K562 (cell line): ENCODE data around the gene TEAD3. TPM values are rescaled to one million over a fixed set of nuclear protein-coding genes. Genes with fewer than 3 reads are reported as not detected.

ENCODE experiments used
- ATAC-seq: fragments of 200-7000 bp; cut with Tn5 transposase; 3 replicates; pipeline ENCODE4 v1.9.1; 2020; ENCODE audit warnings: moderate library complexity
- BruUV-seq: library from RNA; stranded (reverse); fragments of 400-500 nt; replicated peaks from 2 replicates; lab custom pipeline; 2021; lab: Mats Ljungman, UMichigan
- CTCF ChIA-PET: fragments of 300-600 bp; formaldehyde crosslinking; extraction: SDS; loops from one replicate; lab custom pipeline; 2021; ENCODE audit warnings: low intra/inter-chr PET ratio; lab: Yijun Ruan, JAX
- POLR2A ChIA-PET: fragments of 300-600, 350-650 bp; sonication (Branson Sonifier 250); formaldehyde crosslinking; extraction: SDS; loops from one replicate; lab custom pipeline; 2021; ENCODE audit warnings: antibody characterized with exemption, inconsistent platforms; lab: Yijun Ruan, JAX
- DNase-seq, 4 experiments: peaks; one replicate each; pipeline versions ENCODE4 v3.0.0 to v3.0.0-alpha.2; 2011 to 2018; ENCODE audit warnings: low spot score in 3 of 4, mixed read lengths in 3 of 4; ENCODE audit errors: extremely low read depth in 1 of 4
- FAIRE-seq: peaks from 2 replicates; lab custom pipeline; 2011; peaks lifted over from hg19 to GRCh38; lab: Jason Lieb, UNC
- H2AFZ ChIP-seq: 2 replicates; pipeline ENCODE4 v1.6.0; 2011; ENCODE audit warnings: low read depth, low read length, control low read depth, inconsistent platforms
- H3K27ac ChIP-seq: fragments of 200-600 bp; 3 replicates; pipeline ENCODE4 v1.8.0; 2011; ENCODE audit warnings: low read depth, mild to moderate bottlenecking, control low read depth, inconsistent platforms, low read length, moderate library complexity, mixed read lengths; ENCODE audit errors: extremely low read depth
- H3K27me3 ChIP-seq, 2 experiments: fragments of 300-600 bp in 1 of 2; 2 replicates in 1 of 2; 3 replicates in 1 of 2; pipeline versions ENCODE4 v1.6.0 to v1.8.0; 2011; ENCODE audit warnings: inconsistent platforms in 2 of 2, low read length in 2 of 2, mild to moderate bottlenecking in 1 of 2, mixed read lengths in 1 of 2, moderate library complexity in 1 of 2; ENCODE audit not compliant: control insufficient read depth in 2 of 2, insufficient read depth in 2 of 2
- H3K36me3 ChIP-seq: fragments of 300-600 bp; 3 replicates; pipeline ENCODE4 v1.8.0; 2011; ENCODE audit warnings: mild to moderate bottlenecking, low read length, inconsistent platforms; ENCODE audit not compliant: control insufficient read depth, insufficient read depth
- H3K4me1 ChIP-seq, 2 experiments: fragments of 200-600 bp in 1 of 2; replicated peaks in 1 of 2; 2 replicates in 1 of 2; 3 replicates in 1 of 2; pipeline versions ENCODE4 v1.5.1 to v1.8.0; 2011; ENCODE audit warnings: inconsistent platforms in 2 of 2, low read length in 2 of 2, mild to moderate bottlenecking in 1 of 2, mixed read lengths in 1 of 2, moderate library complexity in 1 of 2; ENCODE audit not compliant: control insufficient read depth in 2 of 2, insufficient read depth in 2 of 2
- H3K4me2 ChIP-seq: 2 replicates; pipeline ENCODE4 v1.6.1; 2011; ENCODE audit warnings: low read length, control low read depth, inconsistent platforms, mixed read lengths; ENCODE audit not compliant: insufficient read depth
- H3K4me3 ChIP-seq: fragments of 200-600 bp; sonication (generic), shearing (Covaris generic); 2 replicates; pipeline ENCODE4 v1.5.1; 2016; ENCODE audit warnings: control low read depth, inconsistent platforms
- H3K79me2 ChIP-seq: fragments of 200-600 bp; 3 replicates; pipeline ENCODE4 v1.8.0; 2011; ENCODE audit warnings: low read length, inconsistent platforms; ENCODE audit not compliant: control insufficient read depth, insufficient read depth
- H3K9ac ChIP-seq, 2 experiments: 2 replicates each; pipeline versions ENCODE4 v1.6.0 to v1.6.1; 2011; ENCODE audit warnings: low read depth in 2 of 2, low read length in 2 of 2, control low read depth in 1 of 2, inconsistent platforms in 1 of 2, mild to moderate bottlenecking in 1 of 2, mixed read lengths in 1 of 2; ENCODE audit not compliant: insufficient read depth in 1 of 2
- H3K9me1 ChIP-seq: one replicate; pipeline ENCODE4 v1.6.0; 2011; ENCODE audit warnings: inconsistent platforms, mild to moderate bottlenecking, low read length, moderate library complexity; ENCODE audit not compliant: control insufficient read depth, insufficient read depth
- H3K9me3 ChIP-seq: replicated peaks from 2 replicates; pipeline ENCODE4 v1.5.1; 2011; ENCODE audit warnings: low read depth, low read length, inconsistent platforms; ENCODE audit not compliant: control insufficient read depth, insufficient read depth
- H4K20me1 ChIP-seq: replicated peaks from 2 replicates; pipeline ENCODE4 v1.6.1; 2011; ENCODE audit warnings: low read length, inconsistent platforms, mixed read lengths; ENCODE audit not compliant: control insufficient read depth, insufficient read depth
- CHCHD3 ChIP-seq: fragments of 250-450 bp; sonication (Bioruptor Pico); IDR thresholded peaks from 2 replicates; pipeline ENCODE4 v2.1.2; 2022; ENCODE audit warnings: mild to moderate bottlenecking
- ESRRB ChIP-seq: fragments of 250-450 bp; sonication (Bioruptor Pico); IDR thresholded peaks from 2 replicates; pipeline ENCODE4 v1.5.0; 2020; ENCODE audit warnings: mild to moderate bottlenecking, moderate library complexity, borderline replicate concordance
- HIVEP1 ChIP-seq: fragments of 250-450 bp; sonication (Bioruptor Pico); IDR thresholded peaks from 2 replicates; pipeline ENCODE4 v1.4.0; 2020; ENCODE audit warnings: mild to moderate bottlenecking
- KDM5B ChIP-seq: fragments of 200-600 bp; sonication (generic); IDR thresholded peaks from 2 replicates; pipeline ENCODE4 v1.6.1; 2012; ENCODE audit warnings: low read depth, mild to moderate bottlenecking, moderate library complexity, low read length, control low read depth, inconsistent platforms; ENCODE audit not compliant: insufficient replicate concordance
- MYNN ChIP-seq, 2 experiments: sonication (generic); formaldehyde crosslinking in 1 of 2; IDR thresholded peaks; 2 replicates each; pipeline versions ENCODE4 v1.5.0 to v1.6.1; 2016 to 2020; ENCODE audit warnings: antibody characterized with exemption in 1 of 2, missing genetic modification reagents in 1 of 2
- NFRKB ChIP-seq: fragments of 450-650 bp; IDR thresholded peaks from 2 replicates; pipeline ENCODE4 v1.6.1; 2016; ENCODE audit warnings: low read depth
- POLR2A ChIP-seq: fragments of 450-650 bp; conservative IDR thresholded peaks from 2 replicates; pipeline ENCODE4 v1.6.1; 2016
- POLR2AphosphoS5 ChIP-seq: IDR thresholded peaks from 2 replicates; pipeline ENCODE4 v1.6.1; 2011; ENCODE audit warnings: mild to moderate bottlenecking, low read depth, low read length, moderate library complexity; ENCODE audit not compliant: control insufficient read depth, insufficient read depth
- POLR2B ChIP-seq: fragments of 450-650 bp; IDR thresholded peaks from 2 replicates; pipeline ENCODE4 v1.6.1; 2018; ENCODE audit warnings: low read depth; ENCODE audit not compliant: partially characterized antibody
- POLR2G ChIP-seq: fragments of 200-400 bp; formaldehyde crosslinking; IDR thresholded peaks from 2 replicates; pipeline ENCODE4 v1.6.1; 2017; ENCODE audit warnings: low read depth, mild to moderate bottlenecking, antibody characterized with exemption, low read length, moderate library complexity
- RBFOX2 ChIP-seq: fragments of 200-400 bp; formaldehyde crosslinking; IDR thresholded peaks from 2 replicates; pipeline ENCODE4 v1.6.1; 2017; ENCODE audit warnings: low read depth, mild to moderate bottlenecking, low read length, moderate library complexity
- SIRT6 ChIP-seq: IDR thresholded peaks from one replicate; pipeline ENCODE4 v1.6.1; 2012; ENCODE audit warnings: low read depth, mild to moderate bottlenecking, control low read depth, inconsistent platforms, low read length, moderate library complexity
- SUPT5H ChIP-seq: fragments of 450-650 bp; IDR thresholded peaks from 2 replicates; pipeline ENCODE4 v1.6.1; 2016
- ZBTB7A ChIP-seq: IDR thresholded peaks from 2 replicates; pipeline ENCODE4 v1.6.1; 2011; ENCODE audit warnings: low read depth, mild to moderate bottlenecking, low read length, moderate library complexity, borderline replicate concordance; ENCODE audit not compliant: control insufficient read depth
- ZNF146 ChIP-seq: IDR thresholded peaks from one replicate; pipeline ENCODE4 v1.6.1; 2018; ENCODE audit warnings: missing compliant biosample characterization; ENCODE audit not compliant: unreplicated experiment
- ZNF263 ChIP-seq: sonication (generic); formaldehyde crosslinking; IDR thresholded peaks from 2 replicates; pipeline ENCODE4 v1.8.0; 2022; ENCODE audit warnings: mild to moderate bottlenecking, missing genetic modification reagents, borderline replicate concordance
- ZNF57 ChIP-seq: fragments of 450-650 bp; formaldehyde crosslinking; IDR thresholded peaks from 2 replicates; pipeline ENCODE4 v1.4.0; 2020; ENCODE audit warnings: mild to moderate bottlenecking, moderate library complexity
- WGBS: fragments of 100-300 bp; shearing (Covaris generic); methylation state at CpG from one replicate; pipeline ENCODE4 v1.1.6; 2016; ENCODE audit warnings: low coverage, mixed read lengths; ENCODE audit not compliant: insufficient coverage; ENCODE audit errors: missing lambda C conversion rate; 5-methylcytosine and 5-hydroxymethylcytosine counted together
- in situ Hi-C: fragments of 300-500 bp; cut with MboI; formaldehyde crosslinking; loops from 4 replicates; pipeline ENCODE4 v1.15.0; 2018; ENCODE audit warnings: inconsistent platforms, mixed read lengths
- intact Hi-C: fragments of 100-400 bp; cut with micrococcal nuclease; formaldehyde crosslinking; loops from 2 replicates; pipeline ENCODE4 v1.14.2; 2022
- polyA plus RNA-seq, 8 experiments: library from polyadenylated mRNA; depleted of rRNA in 4 of 8; stranded (reverse) in 5 of 8; unstranded in 3 of 8; fragments of >200 nt; fragmentation: Nextera tagmentation in 2 of 8; fragmentation: Illumina TruSeq in 1 of 8; extraction: Ambion mirVana in 2 of 8; extraction: Trizol in 1 of 8; gene quantifications; 2 replicates each; pipeline versions ENCODE4 v1.2.1 to v1.2.3, GENCODE V29; 2011 to 2014; ENCODE audit warnings: inconsistent platforms in 1 of 8, missing spikeins in 1 of 8
- total RNA-seq, 7 experiments: library from RNA; depleted of rRNA in 6 of 7; stranded (reverse); fragments of >200 nt in 6 of 7; fragmentation: Illumina TruSeq in 2 of 7; extraction: Trizol in 2 of 7; gene quantifications; 2 replicates each; pipeline versions ENCODE4 v1.2.1 to v1.2.3, GENCODE V29; 2011 to 2021; ENCODE audit warnings: low replicate concordance in 1 of 7
- TF ChIP-seq, protein P1 (sequence below), 2 experiments: fragments of 450-650 bp; IDR thresholded peaks; 2 replicates each; pipeline ENCODE4 v1.6.1; 2018; ENCODE audit warnings: mild to moderate bottlenecking in 2 of 2, low read depth in 1 of 2; ENCODE audit not compliant: partially characterized antibody in 2 of 2

TEAD3 gene
- total and polyA plus RNA-seq, 9 of the 15 experiments (the other 6 are each of a cell fraction or from before 2014, with no cell fraction given) = 0.63 to 13.2 (median 3.3) TPM

DNA sequence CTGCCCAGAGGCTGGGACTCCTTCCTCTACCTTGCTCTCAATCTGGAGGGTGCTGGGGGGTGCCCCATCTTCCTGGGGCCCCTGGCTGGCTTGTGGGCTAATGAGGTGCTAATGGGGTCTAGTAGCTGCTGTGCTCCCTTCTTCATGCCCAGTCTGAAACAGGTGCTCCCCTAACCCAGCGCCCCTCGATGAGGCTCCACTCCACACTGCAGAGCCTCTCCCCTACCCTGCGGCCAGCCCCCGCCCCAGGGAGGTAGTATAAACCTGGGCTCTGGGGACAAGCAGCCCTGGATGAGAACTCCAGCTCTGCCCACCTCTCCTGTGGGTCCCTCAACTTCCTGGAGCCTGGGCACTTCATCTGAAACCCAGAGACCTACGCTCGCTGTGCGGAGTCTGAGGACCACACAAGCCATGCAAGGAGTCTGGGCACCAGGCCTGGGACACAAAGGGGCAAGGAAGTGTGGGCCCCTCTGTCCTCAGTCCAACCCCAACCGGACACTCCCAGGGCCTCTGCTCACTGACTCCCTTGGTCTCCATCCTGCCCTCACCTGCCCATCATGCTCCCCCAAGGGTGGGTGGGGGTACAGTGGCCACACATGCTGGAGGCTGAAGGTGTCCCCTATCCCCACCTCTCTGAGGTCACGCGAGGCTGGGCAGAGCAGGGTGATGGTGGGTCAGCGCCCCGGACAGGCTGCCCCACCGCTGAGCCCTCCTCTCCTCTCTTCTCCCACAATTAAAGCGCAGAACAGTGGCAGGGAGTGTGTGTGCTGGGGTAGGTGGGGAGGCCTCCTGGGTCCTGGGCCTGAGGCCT, 22.5 kb downstream of the TEAD3 start:
- H3K79me2 ChIP-seq = peaks cover 31% of the 10 kb centered on the region
- FAIRE-seq = no peak
- 81% methylated on average over 12 of the region's 14 CpGs for WGBS
- no peak overlapping the region for H2AFZ ChIP-seq
- intact Hi-C loops = no loop called here
- H3K36me3 ChIP-seq = peaks cover 46% of the 10 kb centered on the region
- CTCF ChIA-PET = no interaction called here
- peak overlapping the region in 1 of 2 experiments; percentile 11; a peak in 1 of 4 replicates for H3K9ac ChIP-seq
- in situ Hi-C loops = no loop called here
- no peak overlapping the region for H3K27ac ChIP-seq
- DNase-seq = peak in 1 of 4 experiments; percentile 28
- H3K4me3 ChIP-seq = no peak overlapping the region
- H3K9me1 ChIP-seq = no peaks in the 10 kb centered on the region
- peaks cover 32% of the 10 kb centered on the region for H4K20me1 ChIP-seq
- POLR2A ChIA-PET = interaction anchor here (0.6 to 7.6 kb wide), 8 partner anchors 9 to 181 kb away, joined by 3 to 167 read pairs (median 4); partner anchors contain the start of gene TEAD3
- no peaks in the 10 kb centered on the region for H3K27me3 ChIP-seq
- peak; percentile 3 for ATAC-seq
- BruUV-seq = no TSS peak
- H3K4me2 ChIP-seq = no peak overlapping the region
- peaks cover 20 to 26% of the 10 kb centered on the region in 2 experiments; a peak in 4 of 5 replicates for H3K4me1 ChIP-seq
- 0 out of 2 replicates have a peak, but pooled peaks cover 1% of the 10 kb centered on the region for H3K9me3 ChIP-seq
- peak; percentile 1 for TF ChIP-seq KDM5B
- no peak for TF ChIP-seq CHCHD3 (CRISPR knock-in tag)
- TF ChIP-seq POLR2A = peak; percentile 63
- TF ChIP-seq ESRRB = no peak
- TF ChIP-seq ZNF146 (CRISPR knock-in tag) = no peak
- TF ChIP-seq MYNN (IDR thresholded peaks at IDR 0.05) = peak; percentile 31; the same call in 1 of the 2 replicates
- TF ChIP-seq MYNN (CRISPR knock-in tag; IDR thresholded peaks at IDR 0.05) = no peak
- TF ChIP-seq POLR2G = peak; percentile 82
- 0 out of 2 replicates have a peak, but pooled peaks have one; percentile 27 for TF ChIP-seq POLR2AphosphoS5
- TF ChIP-seq POLR2B = peak; percentile 37
- TF ChIP-seq, protein P1, sequence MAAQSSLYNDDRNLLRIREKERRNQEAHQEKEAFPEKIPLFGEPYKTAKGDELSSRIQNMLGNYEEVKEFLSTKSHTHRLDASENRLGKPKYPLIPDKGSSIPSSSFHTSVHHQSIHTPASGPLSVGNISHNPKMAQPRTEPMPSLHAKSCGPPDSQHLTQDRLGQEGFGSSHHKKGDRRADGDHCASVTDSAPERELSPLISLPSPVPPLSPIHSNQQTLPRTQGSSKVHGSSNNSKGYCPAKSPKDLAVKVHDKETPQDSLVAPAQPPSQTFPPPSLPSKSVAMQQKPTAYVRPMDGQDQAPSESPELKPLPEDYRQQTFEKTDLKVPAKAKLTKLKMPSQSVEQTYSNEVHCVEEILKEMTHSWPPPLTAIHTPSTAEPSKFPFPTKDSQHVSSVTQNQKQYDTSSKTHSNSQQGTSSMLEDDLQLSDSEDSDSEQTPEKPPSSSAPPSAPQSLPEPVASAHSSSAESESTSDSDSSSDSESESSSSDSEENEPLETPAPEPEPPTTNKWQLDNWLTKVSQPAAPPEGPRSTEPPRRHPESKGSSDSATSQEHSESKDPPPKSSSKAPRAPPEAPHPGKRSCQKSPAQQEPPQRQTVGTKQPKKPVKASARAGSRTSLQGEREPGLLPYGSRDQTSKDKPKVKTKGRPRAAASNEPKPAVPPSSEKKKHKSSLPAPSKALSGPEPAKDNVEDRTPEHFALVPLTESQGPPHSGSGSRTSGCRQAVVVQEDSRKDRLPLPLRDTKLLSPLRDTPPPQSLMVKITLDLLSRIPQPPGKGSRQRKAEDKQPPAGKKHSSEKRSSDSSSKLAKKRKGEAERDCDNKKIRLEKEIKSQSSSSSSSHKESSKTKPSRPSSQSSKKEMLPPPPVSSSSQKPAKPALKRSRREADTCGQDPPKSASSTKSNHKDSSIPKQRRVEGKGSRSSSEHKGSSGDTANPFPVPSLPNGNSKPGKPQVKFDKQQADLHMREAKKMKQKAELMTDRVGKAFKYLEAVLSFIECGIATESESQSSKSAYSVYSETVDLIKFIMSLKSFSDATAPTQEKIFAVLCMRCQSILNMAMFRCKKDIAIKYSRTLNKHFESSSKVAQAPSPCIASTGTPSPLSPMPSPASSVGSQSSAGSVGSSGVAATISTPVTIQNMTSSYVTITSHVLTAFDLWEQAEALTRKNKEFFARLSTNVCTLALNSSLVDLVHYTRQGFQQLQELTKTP (IDR thresholded peaks at IDR 0.05; ENCODE audit: low read depth in 1 of 2, partially characterized antibody in 2 of 2) = no peak
- peak; percentile 70 for TF ChIP-seq RBFOX2
- TF ChIP-seq SUPT5H = peak; percentile 26
- TF ChIP-seq SIRT6 = peak; percentile 2
- TF ChIP-seq HIVEP1 = no peak
- TF ChIP-seq ZNF263 (CRISPR knock-in tag) = peak; percentile 23; the same call in 1 of the 2 replicates
- TF ChIP-seq ZBTB7A = 0 out of 2 replicates have a peak, but pooled peaks have one; percentile 28
- no peak for TF ChIP-seq ZNF57 (CRISPR knock-in tag)
- no peak for TF ChIP-seq NFRKB
